Naive thymus-derived CD8-positive, alpha-beta T cell (primary cell): Measurements from ENCODE around the gene GPC3. TPM values are rescaled to one million over a fixed set of nuclear protein-coding genes. Genes with fewer than 3 reads are reported as not detected.
"Not testable (repeated sequence)": the region's sequence is repeated elsewhere in the genome, so short reads cannot be mapped to it uniquely, and the experiment has no call there.

Source experiments
- ATAC-seq, 2 donors: fragments of 150-1000 bp; cut with Tn5 transposase in 1 of 2; sonication (Bioruptor Pico), chemical (Tn5 transposase) in 1 of 2; 1 replicate in 1 of 2; 2 replicates in 1 of 2; pipeline ENCODE4 v1.10.0; 2021; ENCODE audit warnings: mild to moderate bottlenecking in 2 of 2, moderate library complexity in 2 of 2
- POLR2A ChIA-PET: fragments of 350-600 bp; sonication (Branson Sonifier 250); formaldehyde crosslinking; loops from one replicate; lab custom pipeline; 2021; ENCODE audit warnings: antibody characterized with exemption; lab: Charles Lee
- DNase-seq, 10 donors: peaks; one replicate each; pipeline versions ENCODE4 v3.0.0 to v3.0.0-alpha.2; 2020 to 2022
- H3K27ac Mint-ChIP-seq, 10 donors: one replicate each; pipeline ENCODE4 v1.8.0; 2020 to 2022; ENCODE audit warnings: mild to moderate bottlenecking in 10 of 10, mixed read lengths in 10 of 10, moderate library complexity in 4 of 10, inconsistent platforms in 1 of 10
- H3K27me3 Mint-ChIP-seq, 5 donors: one replicate each; pipeline ENCODE4 v1.8.0; 2021 to 2022; ENCODE audit warnings: mixed read lengths in 5 of 5
- H3K36me3 Mint-ChIP-seq, 3 donors: one replicate each; pipeline ENCODE4 v1.8.0; 2020 to 2022; ENCODE audit warnings: mixed read lengths in 3 of 3, mild to moderate bottlenecking in 2 of 3, inconsistent platforms in 1 of 3
- H3K4me1 Mint-ChIP-seq, 4 donors: one replicate each; pipeline ENCODE4 v1.8.0; 2021 to 2022; ENCODE audit warnings: mixed read lengths in 4 of 4
- H3K4me3 Mint-ChIP-seq, 10 donors: one replicate each; pipeline ENCODE4 v1.8.0; 2020 to 2022; ENCODE audit warnings: mild to moderate bottlenecking in 10 of 10, mixed read lengths in 10 of 10, moderate library complexity in 6 of 10, inconsistent platforms in 1 of 10
- H3K9me3 Mint-ChIP-seq, 9 donors: one replicate each; pipeline ENCODE4 v1.8.0; 2020 to 2022; ENCODE audit warnings: mixed read lengths in 9 of 9, mild to moderate bottlenecking in 3 of 9, inconsistent platforms in 1 of 9, moderate library complexity in 1 of 9
- polyA plus RNA-seq, 3 donors: library from polyadenylated mRNA; unstranded; fragments of 300-500 nt; fragmentation: Illumina TruSeq; gene quantifications; one replicate each; pipeline ENCODE4 v1.2.3, GENCODE V29; 2021
- total RNA-seq, 8 experiments: library from RNA in 2 of 8; stranded (reverse) in 2 of 8; gene quantifications; one replicate each; pipeline ENCODE4 v1.2.3 and lab custom pipeline; 2021 to 2026

Gene GPC3
- total and polyA plus RNA-seq, 5 experiments from 2014 or later: 2.3 to 3.9 (median 2.6) TPM; not detected in 2

DNA sequence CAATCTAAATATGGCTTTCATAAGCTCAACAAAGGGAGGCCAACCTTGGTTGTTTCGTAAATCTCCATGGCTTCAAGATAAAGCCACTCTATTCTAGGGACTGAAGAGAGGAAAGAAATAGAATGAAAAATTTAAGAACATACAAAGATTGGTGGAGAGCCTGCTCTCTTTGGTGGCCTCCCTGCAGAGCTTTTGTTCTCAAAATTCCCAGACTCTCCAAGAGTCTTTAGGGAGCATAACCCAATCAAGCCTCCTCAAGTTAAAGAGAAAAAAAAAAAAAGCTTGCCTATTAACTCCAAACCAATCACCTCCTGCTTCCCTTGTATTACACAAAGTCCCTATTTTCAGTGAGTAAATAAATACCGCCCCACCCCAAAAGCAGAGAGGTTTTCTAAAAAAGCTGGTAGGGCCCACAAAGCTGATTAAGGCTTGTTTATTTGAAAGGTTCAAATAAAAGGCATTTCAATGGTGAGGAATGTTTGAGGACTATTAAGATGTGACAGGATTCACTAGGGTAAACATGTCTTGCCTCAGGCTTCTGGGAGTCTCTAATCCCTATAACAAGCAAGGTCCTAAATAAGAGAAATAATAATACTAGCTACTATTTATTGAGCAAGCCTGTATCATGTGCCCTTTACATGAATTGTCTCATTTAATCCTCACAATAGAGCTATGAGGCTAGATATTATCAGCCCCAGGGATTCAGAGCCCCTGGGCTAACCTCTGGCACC, 71.6 kb downstream of the GPC3 start:
- no peak for DNase-seq
- Mint-ChIP-seq H3K36me3 (no peaks in the 10 kb centered on the region), H3K4me3 (no peak overlapping the region), H3K4me1 (no peaks in the 10 kb centered on the region), H3K9me3 (peaks cover 0 to 12% (median 0%) of the 10 kb centered on the region in 9 donors), H3K27ac (no peak overlapping the region), H3K27me3 (no peaks in the 10 kb centered on the region)
- no peak for ATAC-seq
- POLR2A ChIA-PET: no interaction called here

- Mint-ChIP-seq H3K9me3 (peaks cover 0 to 12% (median 0%) of the 10 kb centered on the region in 9 donors), H3K4me1 (no peaks in the 10 kb centered on the region), H3K36me3 (no peaks in the 10 kb centered on the region), H3K4me3 (no peak overlapping the region), H3K27ac (no peak overlapping the region), H3K27me3 (no peaks in the 10 kb centered on the region)
- POLR2A ChIA-PET: no interaction called here
- DNase-seq (no peak), ATAC-seq (no peak)
Measured at GRCh38 chrX:133913009-133913408, 72.4 kb downstream of the GPC3 start.

GRCh38 chrX:133911825-133912495, 73.4 kb downstream of the GPC3 start:
- POLR2A ChIA-PET: no interaction called here
- DNase-seq (no peak), ATAC-seq (no peak)
- peaks cover 0 to 5% (median 0%) of the 10 kb centered on the region in 9 donors for H3K9me3 Mint-ChIP-seq
- H3K36me3 Mint-ChIP-seq: no peaks in the 10 kb centered on the region
- no peak overlapping the region for H3K27ac Mint-ChIP-seq
- no peaks in the 10 kb centered on the region for H3K27me3 Mint-ChIP-seq
- no peak overlapping the region for H3K4me3 Mint-ChIP-seq
- H3K4me1 Mint-ChIP-seq: no peaks in the 10 kb centered on the region

- no peak overlapping the region for H3K4me3 Mint-ChIP-seq
- POLR2A ChIA-PET: no interaction called here
- H3K27me3 Mint-ChIP-seq: peaks cover 0 to 3% (median 0%) of the 10 kb centered on the region in 5 donors
- H3K36me3 Mint-ChIP-seq: no peaks in the 10 kb centered on the region
- ATAC-seq (no peak), DNase-seq (no peak)
- H3K9me3 Mint-ChIP-seq: no peaks in the 10 kb centered on the region
- no peak overlapping the region for H3K27ac Mint-ChIP-seq
- no peaks in the 10 kb centered on the region for H3K4me1 Mint-ChIP-seq
Measured at GRCh38 chrX:133910539-133910938, 74.9 kb downstream of the GPC3 start.

- Mint-ChIP-seq H3K27ac (no peak overlapping the region), H3K4me3 (no peak overlapping the region), H3K27me3 (peaks cover 0 to 3% (median 0%) of the 10 kb centered on the region in 5 donors), H3K9me3 (no peaks in the 10 kb centered on the region), H3K4me1 (no peaks in the 10 kb centered on the region), H3K36me3 (no peaks in the 10 kb centered on the region)
- ATAC-seq: no peak
- DNase-seq: no peak
- POLR2A ChIA-PET: no interaction called here
Measured at GRCh38 chrX:133909888-133910287, 75.5 kb downstream of the GPC3 start.

DNA sequence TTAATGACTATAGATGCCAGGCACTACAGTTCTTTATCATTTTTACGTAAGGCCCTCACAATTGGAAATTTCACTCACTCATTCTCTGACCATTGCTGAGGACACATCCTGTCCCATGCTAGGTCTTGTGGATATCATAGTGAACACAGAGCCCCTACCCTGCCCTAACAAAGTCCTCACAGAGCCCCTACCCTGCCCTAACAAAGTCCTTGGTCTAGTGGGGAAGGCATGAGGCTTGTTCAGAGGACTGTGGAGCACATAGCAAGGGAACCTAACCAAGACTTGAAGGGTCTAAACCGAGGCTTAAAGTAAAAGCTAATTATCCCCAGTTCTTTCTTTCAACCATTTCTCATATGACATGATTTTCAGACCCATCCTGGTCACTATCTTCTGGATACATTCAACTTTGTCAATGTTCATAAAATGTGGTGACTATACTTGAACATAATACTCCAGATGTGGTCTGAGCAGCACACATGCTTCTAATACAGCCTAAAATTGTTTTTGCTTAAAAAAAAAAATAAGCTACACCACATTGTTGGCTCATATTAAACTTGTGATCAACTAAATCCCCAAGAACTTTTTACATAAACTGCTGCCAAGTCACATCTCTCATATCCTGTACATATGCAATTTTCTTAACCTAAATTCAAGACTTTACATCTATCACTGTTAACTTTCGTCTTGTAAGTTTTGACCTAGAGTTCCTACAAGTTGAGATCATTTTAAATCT, 77.0 kb downstream of the GPC3 start:
- H3K36me3 Mint-ChIP-seq: no peaks in the 10 kb centered on the region
- POLR2A ChIA-PET: no interaction called here

DNA sequence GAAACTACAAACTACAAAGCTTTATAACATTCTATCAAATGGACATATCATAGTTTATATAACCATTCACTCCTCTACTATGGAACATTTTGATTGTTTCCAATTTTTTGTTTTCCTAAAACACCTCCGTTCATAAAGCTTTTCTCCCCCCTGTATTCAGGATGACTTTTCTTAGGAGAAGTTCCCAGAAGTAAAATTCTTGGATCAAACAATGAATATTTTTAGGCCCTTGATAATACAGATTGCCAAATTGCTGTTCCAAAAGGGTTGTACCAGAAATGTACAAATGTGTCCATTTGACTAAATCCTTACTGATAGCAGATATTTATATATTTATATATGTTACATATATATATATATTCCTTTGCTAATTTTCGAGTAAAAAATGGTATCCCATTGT, 77.8 kb downstream of the GPC3 start:
- peaks cover 0 to 3% (median 0%) of the 10 kb centered on the region in 5 donors for H3K27me3 Mint-ChIP-seq
- no peaks in the 10 kb centered on the region for H3K4me1 Mint-ChIP-seq
- no peak overlapping the region for H3K4me3 Mint-ChIP-seq
- POLR2A ChIA-PET: no interaction called here
- no peak overlapping the region for H3K27ac Mint-ChIP-seq
- H3K9me3 Mint-ChIP-seq: no peaks in the 10 kb centered on the region
- no peaks in the 10 kb centered on the region for H3K36me3 Mint-ChIP-seq
- DNase-seq (no peak), ATAC-seq (no peak)

More for the DNA sequence above, 77.0 kb downstream of the GPC3 start:
- Mint-ChIP-seq H3K4me3 (no peak overlapping the region), H3K27me3 (peaks cover 0 to 3% (median 0%) of the 10 kb centered on the region in 5 donors), H3K27ac (no peak overlapping the region), H3K4me1 (no peaks in the 10 kb centered on the region), H3K9me3 (no peaks in the 10 kb centered on the region)
- ATAC-seq (no peak), DNase-seq (no peak)

DNA sequence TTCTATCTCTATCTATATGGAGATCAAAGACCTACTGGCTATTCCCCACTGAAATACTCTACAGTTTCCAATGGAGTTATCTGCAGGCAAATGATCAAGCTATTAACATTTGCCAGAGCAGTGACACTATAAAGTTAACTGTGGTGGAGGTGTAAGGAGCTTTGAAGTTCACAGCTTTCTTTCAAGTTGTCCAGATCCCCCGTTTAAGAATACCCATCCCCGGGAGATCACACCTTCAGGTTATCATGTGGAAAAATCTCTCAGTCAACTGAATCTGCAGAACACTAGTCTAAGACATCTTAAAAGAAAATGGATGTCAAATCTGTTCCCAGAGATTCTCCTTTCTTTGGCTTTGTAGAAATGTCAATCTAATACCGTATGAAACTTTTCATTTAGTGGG, 80.1 kb downstream of the GPC3 start:
- POLR2A ChIA-PET: no interaction called here
- Mint-ChIP-seq H3K27ac (no peak overlapping the region), H3K36me3 (no peaks in the 10 kb centered on the region), H3K27me3 (peaks cover 0 to 3% (median 0%) of the 10 kb centered on the region in 5 donors), H3K9me3 (no peaks in the 10 kb centered on the region), H3K4me1 (no peaks in the 10 kb centered on the region), H3K4me3 (no peak overlapping the region)
- ATAC-seq: no peak
- DNase-seq: no peak

DNA sequence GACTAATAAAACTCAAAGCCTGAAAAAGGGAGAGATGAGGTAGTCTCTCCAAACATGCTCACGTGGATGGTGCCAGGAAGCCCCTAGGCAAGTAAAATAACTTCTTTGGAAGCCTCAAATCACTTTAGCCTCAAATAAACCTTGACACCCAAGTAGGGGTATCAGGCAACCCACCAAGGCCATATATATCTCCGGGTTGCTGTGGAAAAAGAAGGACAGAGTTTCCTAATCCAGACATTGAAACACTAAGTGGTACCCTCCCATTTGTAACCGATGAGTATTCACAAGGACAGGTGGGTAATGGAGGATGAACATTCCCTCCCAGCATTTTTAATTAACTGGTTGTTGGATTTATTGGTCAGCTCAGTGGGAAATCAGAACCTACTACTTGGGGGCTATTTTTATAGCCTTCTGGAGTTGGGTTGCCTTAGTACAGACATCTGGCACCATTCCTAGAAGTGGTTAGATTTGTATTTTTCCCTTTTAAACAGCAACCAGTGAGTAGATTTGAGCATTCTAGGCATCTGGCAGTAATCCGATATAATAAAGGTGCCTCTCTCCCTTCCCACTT, 87.7 kb downstream of the GPC3 start:
- Mint-ChIP-seq H3K4me3 (no peak overlapping the region), H3K27ac (no peak overlapping the region), H3K27me3 (no peaks in the 10 kb centered on the region), H3K36me3 (no peaks in the 10 kb centered on the region), H3K9me3 (no peaks in the 10 kb centered on the region), H3K4me1 (no peaks in the 10 kb centered on the region)
- POLR2A ChIA-PET: no interaction called here
- no peak for DNase-seq
- no peak for ATAC-seq

DNA sequence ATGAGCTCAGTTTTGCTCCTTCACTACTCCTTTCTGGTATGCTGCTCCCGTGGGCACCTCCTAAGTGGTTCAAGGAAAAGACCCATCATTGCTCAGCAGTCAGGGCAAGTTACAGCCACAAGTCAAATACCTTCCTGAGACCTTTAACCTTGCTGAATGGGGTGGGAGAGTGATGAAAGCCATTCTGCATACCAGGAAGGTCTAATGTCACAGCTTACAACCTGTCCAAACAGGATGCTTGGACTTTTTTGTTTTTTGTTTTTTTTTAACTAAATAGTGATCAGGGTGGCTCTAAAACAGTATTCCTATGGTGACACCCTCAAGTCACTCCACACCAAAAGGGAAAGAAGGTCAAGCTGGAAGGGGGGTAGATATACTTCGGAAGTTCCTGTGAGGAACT, 93.1 kb downstream of the GPC3 start:
- Mint-ChIP-seq H3K9me3 (no peaks in the 10 kb centered on the region), H3K4me1 (no peaks in the 10 kb centered on the region), H3K4me3 (no peak overlapping the region), H3K27ac (no peak overlapping the region), H3K36me3 (no peaks in the 10 kb centered on the region), H3K27me3 (no peaks in the 10 kb centered on the region)
- ATAC-seq (no peak), DNase-seq (no peak)
- POLR2A ChIA-PET: no interaction called here

DNA sequence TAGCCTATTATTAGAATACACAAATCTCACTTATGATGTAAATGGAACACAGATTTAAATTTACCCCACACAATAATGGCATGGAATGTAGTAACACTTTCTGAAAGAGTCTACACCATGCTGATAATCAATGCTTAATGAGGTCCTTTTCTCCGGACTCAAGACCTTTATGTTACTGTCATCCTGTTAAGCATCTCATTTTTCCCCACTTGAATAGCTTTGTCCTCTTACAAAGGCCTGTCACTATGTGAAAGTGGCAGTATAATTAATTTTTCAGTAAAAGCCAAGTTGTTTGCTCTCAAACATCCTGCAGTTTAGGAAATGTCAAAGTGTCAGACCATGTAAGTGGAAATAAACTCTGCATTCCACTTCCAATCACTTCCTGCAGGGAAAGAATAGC, 96.4 kb downstream of the GPC3 start:
- no peak overlapping the region for H3K27ac Mint-ChIP-seq
- no peaks in the 10 kb centered on the region for H3K27me3 Mint-ChIP-seq
- no peak for DNase-seq
- no peaks in the 10 kb centered on the region for H3K4me1 Mint-ChIP-seq
- no peaks in the 10 kb centered on the region for H3K36me3 Mint-ChIP-seq
- no peaks in the 10 kb centered on the region for H3K9me3 Mint-ChIP-seq
- POLR2A ChIA-PET: no interaction called here
- no peak overlapping the region for H3K4me3 Mint-ChIP-seq
- ATAC-seq: no peak

DNA sequence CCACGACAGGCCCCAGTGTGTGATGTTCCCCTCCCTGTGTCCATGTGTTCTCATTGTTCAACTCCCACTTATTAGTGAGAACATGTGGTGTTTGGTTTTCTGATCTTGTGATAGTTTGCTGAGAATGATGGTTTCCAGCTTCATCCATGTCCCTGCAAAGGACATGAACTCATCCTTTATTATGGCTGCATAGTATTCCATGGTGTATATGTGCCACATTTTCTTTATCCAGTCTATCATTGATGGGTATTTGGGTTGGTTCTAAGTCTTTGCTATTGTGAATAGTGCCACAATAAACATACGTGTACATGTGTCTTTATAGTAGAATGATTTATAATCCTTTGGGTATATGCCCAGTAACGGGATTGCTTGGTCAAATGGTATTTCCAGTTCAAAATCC, 97.3 kb downstream of the GPC3 start:
- H3K27me3 Mint-ChIP-seq, ATAC-seq, H3K36me3 Mint-ChIP-seq, POLR2A ChIA-PET, DNase-seq, H3K4me3 Mint-ChIP-seq, H3K9me3 Mint-ChIP-seq, H3K27ac Mint-ChIP-seq, H3K4me1 Mint-ChIP-seq: not testable (repeated sequence)
